ENCODE results near the gene DOK5. TPM values are rescaled to one million over a fixed set of nuclear protein-coding genes. Genes with fewer than 3 reads are reported as not detected.

DOK5 gene
- total and polyA plus RNA-seq, 2 experiments from 2014 or later: 5.0 to 6.9 TPM

GRCh38 chr20:54690323-54690722, 214.9 kb downstream of the DOK5 start:
- Histone ChIP-seq H3K27me3 (ENCODE audit: insufficient read depth) (no peaks in the 10 kb centered on the region), H3K4me3 (no peak overlapping the region), H2AFZ (no peak overlapping the region), H3K4me1 (ENCODE audit: insufficient read depth) (no peaks in the 10 kb centered on the region), H3F3A (replicated peaks; ENCODE audit: low read depth) (no peaks in the 10 kb centered on the region), H4K20me1 (replicated peaks; ENCODE audit: insufficient read depth) (no peaks in the 10 kb centered on the region), H3K9me2 (ENCODE audit: insufficient read depth) (no peaks in the 10 kb centered on the region), H3K36me3 (ENCODE audit: insufficient read depth) (peaks cover 3% of the 10 kb centered on the region; the same call in 1 of the 2 replicates), H3K4me2 (no peak overlapping the region), H3K79me2 (replicated peaks; ENCODE audit: insufficient read depth) (no peaks in the 10 kb centered on the region), H3K27ac (ENCODE audit: low read depth) (no peak overlapping the region)
- Mint-ChIP-seq H3K27ac (no peak overlapping the region), H3K4me3 (no peak overlapping the region), H3K9me3 (peaks cover 94% of the 10 kb centered on the region), H3K27me3 (ENCODE audit: insufficient read depth, low read depth, poor library complexity) (peaks cover 2% of the 10 kb centered on the region), H3K36me3 (ENCODE audit: low read depth) (peaks cover 27% of the 10 kb centered on the region), H3K4me1 (no peaks in the 10 kb centered on the region)
- TF ChIP-seq EZH2phosphoT487 (IDR thresholded peaks at IDR 0.05; ENCODE audit: unreplicated experiment) (no peak), NANOG (IDR thresholded peaks at IDR 0.05; ENCODE audit: borderline replicate concordance) (no peak), ETS1 (IDR thresholded peaks at IDR 0.05) (no peak), REST (IDR thresholded peaks at IDR 0.05; ENCODE audit: unreplicated experiment) (no peak)
- DNase-seq (ENCODE audit: low spot score) (no peak), ATAC-seq (no peak)

- H4K20me1 ChIP-seq (replicated peaks; ENCODE audit: insufficient read depth): no peaks in the 10 kb centered on the region
- H3K36me3 Mint-ChIP-seq (ENCODE audit: low read depth): peaks cover 31% of the 10 kb centered on the region
- TF ChIP-seq ETS1 (IDR thresholded peaks at IDR 0.05) (no peak), EZH2 (IDR thresholded peaks at IDR 0.05; ENCODE audit: low read depth, unreplicated experiment) (no peak), EZH2phosphoT487 (IDR thresholded peaks at IDR 0.05; ENCODE audit: unreplicated experiment) (no peak), ZNF114 (CRISPR knock-in tag; IDR thresholded peaks at IDR 0.05) (no peak), ZNF331 (CRISPR knock-in tag; IDR thresholded peaks at IDR 0.05; ENCODE audit: low read depth) (no peak), STAT1 (IDR thresholded peaks at IDR 0.05; ENCODE audit: unreplicated experiment) (no peak), POLR2AphosphoS5 (IDR thresholded peaks at IDR 0.05; ENCODE audit: low read depth) (no peak), ZNF462 (CRISPR knock-in tag; IDR thresholded peaks at IDR 0.05) (no peak)
Observed at GRCh38 chr20:54691327-54691726, 215.9 kb downstream of the DOK5 start.

More at GRCh38 chr20:54691327-54691726, 215.9 kb downstream of the DOK5 start:
- no peak overlapping the region for H3K27ac ChIP-seq (ENCODE audit: low read depth)
- H3K4me1 ChIP-seq (ENCODE audit: insufficient read depth): no peaks in the 10 kb centered on the region
- H3F3A ChIP-seq (replicated peaks; ENCODE audit: low read depth): no peaks in the 10 kb centered on the region
- H3K27me3 ChIP-seq (ENCODE audit: insufficient read depth): no peaks in the 10 kb centered on the region
- H3K36me3 ChIP-seq (ENCODE audit: insufficient read depth): 0 out of 2 replicates have a peak, but pooled peaks cover under 1% of the 10 kb centered on the region
- H2AFZ ChIP-seq: no peak overlapping the region
- H3K4me1 Mint-ChIP-seq: no peaks in the 10 kb centered on the region
- no peak overlapping the region for H3K4me3 ChIP-seq
- H3K4me2 ChIP-seq: no peak overlapping the region
- no peaks in the 10 kb centered on the region for H3K79me2 ChIP-seq (replicated peaks; ENCODE audit: insufficient read depth)
- peaks cover 95% of the 10 kb centered on the region for H3K9me3 Mint-ChIP-seq
- DNase-seq (ENCODE audit: low spot score) (no peak), ATAC-seq (no peak)
- H3K9me2 ChIP-seq (ENCODE audit: insufficient read depth): no peaks in the 10 kb centered on the region
- peaks cover 2% of the 10 kb centered on the region for H3K27me3 Mint-ChIP-seq (ENCODE audit: insufficient read depth, low read depth, poor library complexity)
- no peak overlapping the region for H3K4me3 Mint-ChIP-seq
- H3K27ac Mint-ChIP-seq: no peak overlapping the region

Measured in GM23338 (cell line).